ENCODE measurements around the gene TBX2. TPM values are rescaled to one million over a fixed set of nuclear protein-coding genes. Genes with fewer than 3 reads are reported as not detected.

The TBX2 gene
- total RNA-seq, result 100 to 1,000 TPM in 2 of 6 donors, 10 to 100 TPM in 4; 22.4 to 130 (median 92.7) TPM

- peaks cover 30 to 68% (median 47%) of the 10 kb centered on the region in 4 donors for H3K4me1 ChIP-seq
- 2 to 4% methylated on average over 29 to 59 of the region's 98 CpGs for WGBS, 2 donors
- ATAC-seq (ENCODE audit: low FRiP score in 2 of 2), result peak; percentile 35 to 45
- peaks cover 0 to 31% (median 14%) of the 10 kb centered on the region in 4 donors for H3K36me3 ChIP-seq
- H3K4me3 ChIP-seq, result peak within 1 kb of the TSS; percentile 55 to 70 (median 62)
- no peaks in the 10 kb centered on the region for H3K9me3 ChIP-seq
- H3K27me3 ChIP-seq, result peaks cover 1 to 74% (median 51%) of the 10 kb centered on the region in 4 donors
- TF ChIP-seq POLR2A (IDR thresholded peaks at IDR 0.05) (peak in 2 of 4 donors; percentile 41 to 55), EP300 (IDR thresholded peaks at IDR 0.05) (no peak), POLR2AphosphoS5 (IDR thresholded peaks at IDR 0.05) (peak; percentile 59 to 79)
- TF ChIP-seq, protein P1, sequence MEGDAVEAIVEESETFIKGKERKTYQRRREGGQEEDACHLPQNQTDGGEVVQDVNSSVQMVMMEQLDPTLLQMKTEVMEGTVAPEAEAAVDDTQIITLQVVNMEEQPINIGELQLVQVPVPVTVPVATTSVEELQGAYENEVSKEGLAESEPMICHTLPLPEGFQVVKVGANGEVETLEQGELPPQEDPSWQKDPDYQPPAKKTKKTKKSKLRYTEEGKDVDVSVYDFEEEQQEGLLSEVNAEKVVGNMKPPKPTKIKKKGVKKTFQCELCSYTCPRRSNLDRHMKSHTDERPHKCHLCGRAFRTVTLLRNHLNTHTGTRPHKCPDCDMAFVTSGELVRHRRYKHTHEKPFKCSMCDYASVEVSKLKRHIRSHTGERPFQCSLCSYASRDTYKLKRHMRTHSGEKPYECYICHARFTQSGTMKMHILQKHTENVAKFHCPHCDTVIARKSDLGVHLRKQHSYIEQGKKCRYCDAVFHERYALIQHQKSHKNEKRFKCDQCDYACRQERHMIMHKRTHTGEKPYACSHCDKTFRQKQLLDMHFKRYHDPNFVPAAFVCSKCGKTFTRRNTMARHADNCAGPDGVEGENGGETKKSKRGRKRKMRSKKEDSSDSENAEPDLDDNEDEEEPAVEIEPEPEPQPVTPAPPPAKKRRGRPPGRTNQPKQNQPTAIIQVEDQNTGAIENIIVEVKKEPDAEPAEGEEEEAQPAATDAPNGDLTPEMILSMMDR (IDR thresholded peaks at IDR 0.05), result no peak
- peak within 1 kb of the TSS; percentile 90 to 97 (median 92) for H3K27ac ChIP-seq
- peak; percentile 60 to 91 for DNase-seq
Measured at GRCh38 chr17:61399131-61400065, at the start of gene TBX2. TSS of gene TBX2 (plus strand) at chr17:61399843. CDS start at chr17:61400177, 334 bp downstream.

GRCh38 chr17:61351745-61352407 is 47.8 kb upstream of the TBX2 start:
- WGBS, 2 donors, result 81 to 83% methylated on average over 5 of the region's 5 CpGs
- DNase-seq (no peak), ATAC-seq (ENCODE audit: low FRiP score in 2 of 2) (no peak)
- Histone ChIP-seq H3K27me3 (no peaks in the 10 kb centered on the region), H3K4me1 (peaks cover 8 to 16% (median 9%) of the 10 kb centered on the region in 4 donors), H3K36me3 (no peaks in the 10 kb centered on the region), H3K9me3 (no peaks in the 10 kb centered on the region), H3K27ac (peak overlapping the region in 1 of 4 donors; percentile 61), H3K4me3 (no peak overlapping the region)
- TF ChIP-seq POLR2A (IDR thresholded peaks at IDR 0.05) (no peak), EP300 (IDR thresholded peaks at IDR 0.05) (no peak), POLR2AphosphoS5 (IDR thresholded peaks at IDR 0.05) (no peak)
- TF ChIP-seq, protein P1 (IDR thresholded peaks at IDR 0.05), result no peak

- TF ChIP-seq, protein P1 (IDR thresholded peaks at IDR 0.05), result no peak
- TF ChIP-seq POLR2A (IDR thresholded peaks at IDR 0.05), result no peak
- no peak for TF ChIP-seq EP300 (IDR thresholded peaks at IDR 0.05)
- TF ChIP-seq POLR2AphosphoS5 (IDR thresholded peaks at IDR 0.05), result no peak
- no peaks in the 10 kb centered on the region for H3K9me3 ChIP-seq
- H3K4me3 ChIP-seq, result no peak overlapping the region
- DNase-seq (no peak), ATAC-seq (ENCODE audit: low FRiP score in 2 of 2) (no peak)
- no peaks in the 10 kb centered on the region for H3K27me3 ChIP-seq
- H3K27ac ChIP-seq, result peak overlapping the region in 2 of 4 donors; percentile 35 to 61
- H3K4me1 ChIP-seq, result peaks cover 8 to 16% (median 9%) of the 10 kb centered on the region in 4 donors
- H3K36me3 ChIP-seq, result no peaks in the 10 kb centered on the region
- 36 to 52% methylated on average over 7 of the region's 7 CpGs for WGBS, 2 donors
Measured at GRCh38 chr17:61352408-61352770, 47.3 kb upstream of the TBX2 start.

- no peak for DNase-seq
- no peak for ATAC-seq (ENCODE audit: low FRiP score in 2 of 2)
- TF ChIP-seq EP300 (IDR thresholded peaks at IDR 0.05) (no peak), POLR2A (IDR thresholded peaks at IDR 0.05) (no peak), POLR2AphosphoS5 (IDR thresholded peaks at IDR 0.05) (no peak)
- TF ChIP-seq, protein P1 (IDR thresholded peaks at IDR 0.05), result no peak
- no peaks in the 10 kb centered on the region for H3K36me3 ChIP-seq
- no peaks in the 10 kb centered on the region for H3K9me3 ChIP-seq
- H3K4me1 ChIP-seq, result peaks cover 8 to 16% (median 9%) of the 10 kb centered on the region in 4 donors
- peak overlapping the region in 2 of 4 donors; percentile 35 to 61 for H3K27ac ChIP-seq
- H3K27me3 ChIP-seq, result no peaks in the 10 kb centered on the region
- no peak overlapping the region for H3K4me3 ChIP-seq
- WGBS, 2 donors, result 84 to 97% methylated on average over 11 to 12 of the region's 12 CpGs
Measured at GRCh38 chr17:61352781-61353491, 46.7 kb upstream of the TBX2 start.
